ENCODE data around the gene APC. TPM values are rescaled to one million over a fixed set of nuclear protein-coding genes. Genes with fewer than 3 reads are reported as not detected.
"Not testable (repeated sequence)": the region's sequence is repeated elsewhere in the genome, so short reads cannot be mapped to it uniquely, and the experiment has no call there.

APC gene
- total RNA-seq, 1 donor from 2014 or later: 48.5 TPM

GRCh38 chr5:112854651-112855050, 117.0 kb downstream of the APC start:
- H3K9me3 Mint-ChIP-seq (ENCODE audit: low read depth): peaks cover 7% of the 10 kb centered on the region
- no peaks in the 10 kb centered on the region for H3K4me1 Mint-ChIP-seq (ENCODE audit: low read depth)
- DNase-seq (ENCODE audit: low spot score, unreplicated experiment): no peak
- no peaks in the 10 kb centered on the region for H3K36me3 Mint-ChIP-seq (ENCODE audit: insufficient read depth)
- TF ChIP-seq CTCF (IDR thresholded peaks at IDR 0.05; ENCODE audit: unreplicated experiment): no peak
- peaks cover 29% of the 10 kb centered on the region for H3K27me3 Mint-ChIP-seq
- no peak overlapping the region for H3K4me3 Mint-ChIP-seq (ENCODE audit: low read depth)
- H3K27ac Mint-ChIP-seq: no peak overlapping the region

DNA sequence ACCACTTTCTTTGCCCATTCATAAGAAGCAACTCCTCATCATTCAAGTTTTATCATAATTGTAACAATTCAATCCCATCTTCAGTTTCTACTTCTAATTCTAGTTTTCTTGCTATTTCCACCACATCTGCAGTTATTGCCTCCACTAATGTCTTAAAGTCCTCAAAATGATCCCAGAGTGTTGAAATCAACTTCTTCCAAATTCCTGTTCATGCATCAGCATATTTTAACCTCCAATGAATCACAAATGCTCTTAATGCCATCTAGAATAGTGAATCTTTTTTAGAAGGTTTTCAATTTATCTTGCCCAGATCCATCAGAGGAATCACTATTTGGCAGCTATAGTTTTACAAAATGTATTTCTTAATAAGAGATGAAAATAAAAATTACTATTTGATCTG, 120.2 kb downstream of the APC start:
- Mint-ChIP-seq H3K4me1 (ENCODE audit: low read depth) (peaks cover 13% of the 10 kb centered on the region), H3K9me3 (ENCODE audit: low read depth) (peaks cover 11% of the 10 kb centered on the region)
- TF ChIP-seq CTCF (IDR thresholded peaks at IDR 0.05; ENCODE audit: unreplicated experiment): no peak

DNA sequence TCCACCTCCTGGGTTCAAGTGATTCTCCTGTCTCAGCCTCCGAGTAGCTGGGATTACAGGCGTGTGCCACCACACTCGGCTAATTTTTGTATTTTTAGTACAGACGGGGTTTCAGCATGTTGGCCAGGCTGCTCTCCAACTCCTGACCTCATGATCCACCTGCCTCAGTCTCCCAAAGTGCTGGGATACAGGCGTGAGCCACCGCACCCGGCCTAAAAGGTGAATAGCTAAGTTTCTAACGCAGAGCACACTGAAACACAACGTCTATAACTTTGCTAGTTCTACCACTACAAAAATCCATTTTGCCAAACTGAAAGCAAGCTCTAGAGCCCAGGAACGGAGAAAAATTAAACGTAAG, 122.9 kb downstream of the APC start:
- Mint-ChIP-seq H3K4me1 (ENCODE audit: low read depth) (peaks cover 17% of the 10 kb centered on the region), H3K27ac (peak overlapping the region; percentile 96), H3K4me3 (ENCODE audit: low read depth) (peak overlapping the region; percentile 95), H3K27me3 (peaks cover 21% of the 10 kb centered on the region)
- not testable (repeated sequence) for H3K9me3 Mint-ChIP-seq (ENCODE audit: low read depth); H3K36me3 Mint-ChIP-seq (ENCODE audit: insufficient read depth); DNase-seq (ENCODE audit: low spot score, unreplicated experiment)

More for the DNA sequence above, 120.2 kb downstream of the APC start:
- H3K4me3 Mint-ChIP-seq (ENCODE audit: low read depth): no peak overlapping the region
- peaks cover 6% of the 10 kb centered on the region for H3K36me3 Mint-ChIP-seq (ENCODE audit: insufficient read depth)
- no peak overlapping the region for H3K27ac Mint-ChIP-seq
- no peak for DNase-seq (ENCODE audit: low spot score, unreplicated experiment)
- peaks cover 29% of the 10 kb centered on the region for H3K27me3 Mint-ChIP-seq

- Mint-ChIP-seq H3K9me3 (ENCODE audit: low read depth) (peaks cover 6% of the 10 kb centered on the region), H3K4me1 (ENCODE audit: low read depth) (peaks cover 17% of the 10 kb centered on the region), H3K27me3 (peaks cover 17% of the 10 kb centered on the region), H3K27ac (peak within 1 kb of the TSS; percentile 96), H3K36me3 (ENCODE audit: insufficient read depth) (peaks cover 9% of the 10 kb centered on the region), H3K4me3 (ENCODE audit: low read depth) (peak within 1 kb of the TSS; percentile 95)
- peak; percentile 15 for TF ChIP-seq CTCF (IDR thresholded peaks at IDR 0.05; ENCODE audit: unreplicated experiment)
- DNase-seq (ENCODE audit: low spot score, unreplicated experiment): peak; percentile 79
Observed at GRCh38 chr5:112860929-112861637, 123.4 kb downstream of the APC start, which contains the start of gene SRP19. TSS of gene SRP19 (plus strand) at chr5:112861287. CDS start at chr5:112861377, 90 bp downstream.

DNA sequence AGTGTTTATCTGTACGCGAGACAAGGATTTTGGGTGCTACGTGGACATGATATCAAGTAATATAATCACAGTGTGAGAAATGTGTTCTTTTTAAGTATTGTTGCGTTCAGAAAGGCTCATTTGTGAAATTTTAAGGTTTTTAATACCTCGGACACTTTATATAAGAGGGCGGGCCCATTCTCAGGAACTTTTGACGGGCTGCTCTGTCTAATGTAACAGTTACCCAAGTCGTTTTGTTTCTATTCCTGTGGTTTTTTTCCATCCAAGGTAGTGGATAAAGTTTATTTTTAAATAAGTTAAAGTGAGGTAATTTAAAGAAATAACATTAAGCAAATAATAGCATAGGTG, 123.9 kb downstream of the APC start:
- Mint-ChIP-seq H3K27me3 (peaks cover 12% of the 10 kb centered on the region), H3K27ac (peak overlapping the region; percentile 96), H3K4me1 (ENCODE audit: low read depth) (peaks cover 17% of the 10 kb centered on the region), H3K36me3 (ENCODE audit: insufficient read depth) (peaks cover 11% of the 10 kb centered on the region), H3K9me3 (ENCODE audit: low read depth) (peaks cover 6% of the 10 kb centered on the region), H3K4me3 (ENCODE audit: low read depth) (peak overlapping the region; percentile 95)
- TF ChIP-seq CTCF (IDR thresholded peaks at IDR 0.05; ENCODE audit: unreplicated experiment): no peak
- DNase-seq (ENCODE audit: low spot score, unreplicated experiment): no peak

- Mint-ChIP-seq H3K27ac (peak overlapping the region; percentile 96), H3K4me3 (ENCODE audit: low read depth) (peak overlapping the region; percentile 95)
- DNase-seq (ENCODE audit: low spot score, unreplicated experiment): no peak
Observed at GRCh38 chr5:112862085-112862484, 124.4 kb downstream of the APC start.

More at GRCh38 chr5:112862085-112862484, 124.4 kb downstream of the APC start:
- Mint-ChIP-seq H3K27me3 (peaks cover 11% of the 10 kb centered on the region), H3K4me1 (ENCODE audit: low read depth) (peaks cover 17% of the 10 kb centered on the region), H3K36me3 (ENCODE audit: insufficient read depth) (peaks cover 16% of the 10 kb centered on the region), H3K9me3 (ENCODE audit: low read depth) (peaks cover 6% of the 10 kb centered on the region)
- TF ChIP-seq CTCF (IDR thresholded peaks at IDR 0.05; ENCODE audit: unreplicated experiment): no peak

All from progenitor cell of endocrine pancreas (in vitro differentiated cells).